Lung (tissue), 12 donors: ENCODE data around the gene L2HGDH. TPM values are rescaled to one million over a fixed set of nuclear protein-coding genes. Genes with fewer than 3 reads are reported as not detected.

Experiments used
- ATAC-seq: fragments of 200-7000 bp; cut with Tn5 transposase; one replicate; pipeline ENCODE4 v1.9.1; 2020; ENCODE audit warnings: moderate number of reproducible peaks; ENCODE audit not compliant: insufficient read depth, low FRiP score
- DNase-seq, 3 donors: peaks; one replicate each; pipeline ENCODE4 v3.0.0-alpha.2; 2013 to 2017
- H3K27ac ChIP-seq, 2 donors: one replicate each; pipeline ENCODE4 v1.5.1; 2013; ENCODE audit warnings: mild to moderate bottlenecking in 2 of 2, moderate library complexity in 2 of 2, control low read depth in 1 of 2, inconsistent platforms in 1 of 2, low read depth in 1 of 2, low read length in 1 of 2
- H3K27me3 ChIP-seq, 3 donors: one replicate each; pipeline ENCODE4 v1.5.1; 2013; ENCODE audit warnings: low read length in 2 of 3; ENCODE audit not compliant: control insufficient read depth in 3 of 3, insufficient read depth in 3 of 3
- H3K36me3 ChIP-seq, 4 donors: one replicate each; pipeline ENCODE4 v1.5.1; 2013; ENCODE audit warnings: low read length in 4 of 4, mild to moderate bottlenecking in 1 of 4, moderate library complexity in 1 of 4; ENCODE audit not compliant: control insufficient read depth in 4 of 4, insufficient read depth in 4 of 4
- H3K4me1 ChIP-seq, 5 donors: one replicate each; pipeline ENCODE4 v1.5.1; 2013; ENCODE audit warnings: low read length in 5 of 5, mild to moderate bottlenecking in 2 of 5, moderate library complexity in 1 of 5; ENCODE audit not compliant: control insufficient read depth in 5 of 5, insufficient read depth in 5 of 5
- H3K4me3 ChIP-seq: one replicate; pipeline ENCODE4 v1.5.1; 2013; ENCODE audit warnings: mild to moderate bottlenecking, control low read depth, moderate library complexity
- H3K9ac ChIP-seq, 2 donors: one replicate each; pipeline ENCODE4 v1.5.1; 2013; ENCODE audit warnings: low read length in 2 of 2, control low read depth in 1 of 2; ENCODE audit not compliant: insufficient read depth in 1 of 2
- H3K9me3 ChIP-seq, 4 donors: one replicate each; pipeline ENCODE4 v1.5.1; 2013; ENCODE audit warnings: low read length in 3 of 4, mild to moderate bottlenecking in 1 of 4, moderate library complexity in 1 of 4; ENCODE audit not compliant: control insufficient read depth in 4 of 4, insufficient read depth in 3 of 4
- CTCF ChIP-seq: IDR thresholded peaks from 2 replicates; pipeline ENCODE4 v1.5.1; 2012; ENCODE audit warnings: mild to moderate bottlenecking; ENCODE audit errors: control extremely low read depth, extremely low read depth
- WGBS, 2 donors: extraction: QIAGEN DNeasy Blood & Tissue Kit; methylation state at CpG; one replicate each; pipeline ENCODE4 v1.1.7; 2013; 5-methylcytosine and 5-hydroxymethylcytosine counted together
- polyA plus RNA-seq, 2 donors: library from polyadenylated mRNA; stranded (reverse); fragments of 200-250 nt; gene quantifications; one replicate each; pipeline ENCODE4 v1.2.1, GENCODE V29; 2013
- total RNA-seq, 2 donors: library from RNA; depleted of rRNA in 1 of 2; stranded (reverse); fragments of >200 nt in 1 of 2; gene quantifications; one replicate each; pipeline ENCODE4 v1.2.1, GENCODE V29; 2014 to 2021
- donor health status: control.
- donor health status: control.
- donor health status: Bipolar disorder and iron deficiency.
- donor health status: healthy.
- donor health status: DM: yes; HTN: yes; CAD: no.

The L2HGDH gene
- total and polyA plus RNA-seq, 4 donors, result 1.5 to 7.0 (median 3.7) TPM

- peak overlapping the region in 1 of 2 donors; percentile 59 for H3K27ac ChIP-seq
- 3 to 5% methylated on average over 9 of the region's 9 CpGs for WGBS, 2 donors
- peaks cover 0 to 7% (median 2%) of the 10 kb centered on the region in 5 donors for H3K4me1 ChIP-seq
- H3K36me3 ChIP-seq, result peaks cover 0 to 8% (median 1%) of the 10 kb centered on the region in 4 donors
- ATAC-seq (peak; percentile 95), DNase-seq (peak; percentile 81 to 94 (median 93))
- peak; percentile 75 for TF ChIP-seq CTCF
- no peak overlapping the region for H3K4me3 ChIP-seq
- no peaks in the 10 kb centered on the region for H3K9me3 ChIP-seq
- no peaks in the 10 kb centered on the region for H3K27me3 ChIP-seq
- peak overlapping the region in 1 of 2 donors; percentile 76 for H3K9ac ChIP-seq
These were observed 9.1 kb upstream of the L2HGDH start for GRCh38 chr14:50321009-50321660.

GRCh38 chr14:50320283-50320682, 8.3 kb upstream of the L2HGDH start:
- Histone ChIP-seq H3K4me3 (no peak overlapping the region), H3K36me3 (peaks cover 0 to 8% (median 1%) of the 10 kb centered on the region in 4 donors), H3K9me3 (no peaks in the 10 kb centered on the region), H3K27me3 (no peaks in the 10 kb centered on the region), H3K27ac (no peak overlapping the region), H3K4me1 (peaks cover 0 to 7% (median 2%) of the 10 kb centered on the region in 5 donors), H3K9ac (no peak overlapping the region)
- no peak for TF ChIP-seq CTCF
- no peak for DNase-seq
- ATAC-seq, result peak; percentile 53
- 71 to 84% methylated on average over 8 of the region's 8 CpGs for WGBS, 2 donors

- Histone ChIP-seq H3K27ac (no peak overlapping the region), H3K36me3 (peaks cover 0 to 8% (median under 1%) of the 10 kb centered on the region in 4 donors), H3K9me3 (no peaks in the 10 kb centered on the region), H3K4me3 (no peak overlapping the region), H3K4me1 (peaks cover 0 to 7% (median 2%) of the 10 kb centered on the region in 5 donors), H3K27me3 (no peaks in the 10 kb centered on the region), H3K9ac (no peak overlapping the region)
- WGBS, 2 donors, result 86 to 90% methylated on average over 2 of the region's 2 CpGs
- ATAC-seq, result no peak
- DNase-seq, result no peak
- no peak for TF ChIP-seq CTCF
These were observed 7.7 kb upstream of the L2HGDH start for GRCh38 chr14:50319721-50320120.
